ENCODE data around the gene GAS1.

GRCh38 chr9:86955561-86955960, 8.3 kb upstream of the GAS1 start:
- TF ChIP-seq ZNF274 (IDR thresholded peaks at IDR 0.05; ENCODE audit: low read depth, low read length) (no peak), YY1 (IDR thresholded peaks at IDR 0.05; ENCODE audit: insufficient read depth, insufficient read length) (no peak)

Measured in NT2/D1 (cell line).